Neural cell (in vitro differentiated cells): Measurements from ENCODE around the gene NT5DC3. TPM values are rescaled to one million over a fixed set of nuclear protein-coding genes. Genes with fewer than 3 reads are reported as not detected.

ENCODE experiments used
- H2AFZ ChIP-seq: fragments of 200-600, 300-800 bp; sonication (generic), shearing (Covaris generic); 2 replicates; pipeline ENCODE4 v1.6.0; 2014; ENCODE audit warnings: low read depth, mild to moderate bottlenecking, antibody characterized with exemption, low read length, moderate library complexity
- H3F3A ChIP-seq: fragments of 200-600 bp; shearing (Covaris generic); 2 replicates; pipeline ENCODE4 v1.6.1; 2016; ENCODE audit warnings: mild to moderate bottlenecking, moderate library complexity, mixed read lengths, antibody characterized with exemption, low read length; ENCODE audit not compliant: insufficient read depth, poor library complexity, severe bottlenecking
- H3K27ac ChIP-seq: fragments of 200-600, 300-800 bp; sonication (generic), shearing (Covaris generic); 2 replicates; pipeline ENCODE4 v1.5.1; 2014; ENCODE audit warnings: mild to moderate bottlenecking, low read length, moderate library complexity
- H3K27me3 ChIP-seq: fragments of 300-800, 200-600 bp; sonication (generic), shearing (Covaris generic); 2 replicates; pipeline ENCODE4 v1.6.0; 2014; ENCODE audit warnings: mild to moderate bottlenecking, low read depth, low read length, moderate library complexity; ENCODE audit not compliant: insufficient read depth
- H3K36me3 ChIP-seq: fragments of 300-800, 200-600 bp; sonication (generic), shearing (Covaris generic); 2 replicates; pipeline ENCODE4 v1.5.1; 2014; ENCODE audit warnings: mild to moderate bottlenecking, antibody characterized with exemption, low read length, moderate library complexity; ENCODE audit not compliant: insufficient read depth
- H3K4me2 ChIP-seq: fragments of 300-800, 200-600 bp; sonication (generic), shearing (Covaris generic); 2 replicates; pipeline ENCODE4 v1.6.0; 2014; ENCODE audit warnings: mild to moderate bottlenecking, low read length
- H3K4me3 ChIP-seq: fragments of 300-800, 200-600 bp; sonication (generic), shearing (Covaris generic); 2 replicates; pipeline ENCODE4 v1.5.1; 2014; ENCODE audit warnings: mild to moderate bottlenecking, low read length, moderate library complexity
- H3K79me2 ChIP-seq: fragments of 200-600 bp; shearing (Covaris generic); replicated peaks from 2 replicates; pipeline ENCODE4 v1.6.0; 2014; ENCODE audit warnings: mild to moderate bottlenecking, low read length, moderate library complexity; ENCODE audit not compliant: insufficient read depth
- H3K9ac ChIP-seq: fragments of 300-800, 200-600 bp; sonication (generic), shearing (Covaris generic); 2 replicates; pipeline ENCODE4 v1.6.1; 2016; ENCODE audit warnings: mild to moderate bottlenecking, low read length, mixed read lengths
- H3K9me2 ChIP-seq: fragments of 200-600 bp; shearing (Covaris generic); 2 replicates; pipeline ENCODE4 v1.6.1; 2016; ENCODE audit warnings: mild to moderate bottlenecking, low read length, mixed read lengths; ENCODE audit not compliant: insufficient read depth
- H3K9me3 ChIP-seq: fragments of 200-600, 300-800 bp; sonication (generic), shearing (Covaris generic); 2 replicates; pipeline ENCODE4 v1.6.1; 2016; ENCODE audit warnings: mild to moderate bottlenecking, mixed run types, low read length, moderate library complexity, mixed read lengths
- H4K20me1 ChIP-seq: fragments of 200-600 bp; shearing (Covaris generic); 2 replicates; pipeline ENCODE4 v1.6.1; 2016; ENCODE audit warnings: mild to moderate bottlenecking, mixed run types; ENCODE audit not compliant: insufficient read depth
- EP300 ChIP-seq: fragments of 450-650 bp; conservative IDR thresholded peaks from 2 replicates; pipeline ENCODE4 v1.6.1; 2014; ENCODE audit warnings: antibody characterized with exemption, mild to moderate bottlenecking, moderate library complexity; ENCODE audit not compliant: poor library complexity, severe bottlenecking
- EZH2 ChIP-seq: fragments of 200-600, 300-800 bp; shearing (Covaris generic), sonication (generic); IDR thresholded peaks from 2 replicates; pipeline ENCODE4 v1.6.1; 2014; ENCODE audit warnings: antibody characterized with exemption, low read length, borderline replicate concordance, mild to moderate bottlenecking; ENCODE audit not compliant: insufficient read depth, poor library complexity, severe bottlenecking
- MXI1 ChIP-seq: fragments of 450-650 bp; conservative IDR thresholded peaks from 2 replicates; pipeline ENCODE4 v1.6.1; 2014; ENCODE audit warnings: antibody characterized with exemption, mild to moderate bottlenecking; ENCODE audit not compliant: poor library complexity, severe bottlenecking
- POLR2AphosphoS5 ChIP-seq: IDR thresholded peaks from 2 replicates; pipeline ENCODE4 v1.6.1; 2012
- RAD21 ChIP-seq: fragments of 450-650 bp; conservative IDR thresholded peaks from 2 replicates; pipeline ENCODE4 v1.6.1; 2014; ENCODE audit warnings: antibody characterized with exemption, mild to moderate bottlenecking, moderate library complexity
- SMC3 ChIP-seq: fragments of 450-650 bp; conservative IDR thresholded peaks from 2 replicates; pipeline ENCODE4 v1.6.1; 2014; ENCODE audit warnings: antibody characterized with exemption, mild to moderate bottlenecking, moderate library complexity; ENCODE audit not compliant: poor library complexity
- TAF1 ChIP-seq: IDR thresholded peaks from 2 replicates; pipeline ENCODE4 v1.6.1; 2012; ENCODE audit warnings: low read depth
- polyA plus RNA-seq: library from polyadenylated mRNA; depleted of rRNA; stranded (reverse); fragments of >200 nt; gene quantifications from 2 replicates; pipeline ENCODE4 v1.2.3, GENCODE V29; 2014
- TF ChIP-seq, protein P1 (sequence below): IDR thresholded peaks from 2 replicates; pipeline ENCODE4 v1.6.1; 2012; ENCODE audit warnings: borderline replicate concordance
- TF ChIP-seq, protein P2 (sequence below): fragments of 450-650 bp; IDR thresholded peaks from 2 replicates; pipeline ENCODE4 v1.5.1; 2014; ENCODE audit warnings: antibody characterized with exemption, mild to moderate bottlenecking, moderate library complexity; ENCODE audit not compliant: poor library complexity, severe bottlenecking

The NT5DC3 gene
- polyA plus RNA-seq, 1 donor from 2014 or later: 4.0 TPM

DNA sequence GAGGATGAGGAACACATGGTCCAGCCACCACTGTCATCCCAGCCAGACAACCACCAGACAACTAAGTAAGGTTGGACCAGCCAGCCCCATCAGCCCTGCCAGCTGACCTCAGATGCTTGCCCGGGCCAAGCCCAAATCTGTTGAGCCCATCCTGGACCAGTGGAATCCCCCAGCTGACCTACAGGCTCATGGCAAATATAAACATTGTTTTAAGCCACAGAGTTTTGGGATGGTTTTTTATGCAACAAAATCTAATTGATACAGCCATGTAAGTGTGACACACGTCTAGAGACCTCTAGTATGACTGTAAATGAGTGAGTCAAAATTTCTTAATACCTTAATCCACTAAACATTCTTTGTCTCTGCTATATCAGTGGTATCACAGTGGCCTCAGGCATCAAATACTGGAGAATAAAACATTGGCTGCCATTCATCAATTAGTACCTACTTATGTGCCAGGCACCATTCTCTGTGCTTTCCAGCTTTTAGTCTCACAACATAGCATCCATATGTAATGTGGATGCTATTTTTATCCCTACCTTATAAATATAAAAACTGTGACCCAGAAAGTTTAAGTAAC lies 24.2 kb upstream of the NT5DC3 start:
- TF ChIP-seq SMC3: no peak
- no peak for TF ChIP-seq EZH2
- TF ChIP-seq, protein P1, sequence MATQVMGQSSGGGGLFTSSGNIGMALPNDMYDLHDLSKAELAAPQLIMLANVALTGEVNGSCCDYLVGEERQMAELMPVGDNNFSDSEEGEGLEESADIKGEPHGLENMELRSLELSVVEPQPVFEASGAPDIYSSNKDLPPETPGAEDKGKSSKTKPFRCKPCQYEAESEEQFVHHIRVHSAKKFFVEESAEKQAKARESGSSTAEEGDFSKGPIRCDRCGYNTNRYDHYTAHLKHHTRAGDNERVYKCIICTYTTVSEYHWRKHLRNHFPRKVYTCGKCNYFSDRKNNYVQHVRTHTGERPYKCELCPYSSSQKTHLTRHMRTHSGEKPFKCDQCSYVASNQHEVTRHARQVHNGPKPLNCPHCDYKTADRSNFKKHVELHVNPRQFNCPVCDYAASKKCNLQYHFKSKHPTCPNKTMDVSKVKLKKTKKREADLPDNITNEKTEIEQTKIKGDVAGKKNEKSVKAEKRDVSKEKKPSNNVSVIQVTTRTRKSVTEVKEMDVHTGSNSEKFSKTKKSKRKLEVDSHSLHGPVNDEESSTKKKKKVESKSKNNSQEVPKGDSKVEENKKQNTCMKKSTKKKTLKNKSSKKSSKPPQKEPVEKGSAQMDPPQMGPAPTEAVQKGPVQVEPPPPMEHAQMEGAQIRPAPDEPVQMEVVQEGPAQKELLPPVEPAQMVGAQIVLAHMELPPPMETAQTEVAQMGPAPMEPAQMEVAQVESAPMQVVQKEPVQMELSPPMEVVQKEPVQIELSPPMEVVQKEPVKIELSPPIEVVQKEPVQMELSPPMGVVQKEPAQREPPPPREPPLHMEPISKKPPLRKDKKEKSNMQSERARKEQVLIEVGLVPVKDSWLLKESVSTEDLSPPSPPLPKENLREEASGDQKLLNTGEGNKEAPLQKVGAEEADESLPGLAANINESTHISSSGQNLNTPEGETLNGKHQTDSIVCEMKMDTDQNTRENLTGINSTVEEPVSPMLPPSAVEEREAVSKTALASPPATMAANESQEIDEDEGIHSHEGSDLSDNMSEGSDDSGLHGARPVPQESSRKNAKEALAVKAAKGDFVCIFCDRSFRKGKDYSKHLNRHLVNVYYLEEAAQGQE: no peak
- no peak for TF ChIP-seq EP300
- no peak for TF ChIP-seq TAF1
- TF ChIP-seq POLR2AphosphoS5: no peak
- TF ChIP-seq, protein P2, sequence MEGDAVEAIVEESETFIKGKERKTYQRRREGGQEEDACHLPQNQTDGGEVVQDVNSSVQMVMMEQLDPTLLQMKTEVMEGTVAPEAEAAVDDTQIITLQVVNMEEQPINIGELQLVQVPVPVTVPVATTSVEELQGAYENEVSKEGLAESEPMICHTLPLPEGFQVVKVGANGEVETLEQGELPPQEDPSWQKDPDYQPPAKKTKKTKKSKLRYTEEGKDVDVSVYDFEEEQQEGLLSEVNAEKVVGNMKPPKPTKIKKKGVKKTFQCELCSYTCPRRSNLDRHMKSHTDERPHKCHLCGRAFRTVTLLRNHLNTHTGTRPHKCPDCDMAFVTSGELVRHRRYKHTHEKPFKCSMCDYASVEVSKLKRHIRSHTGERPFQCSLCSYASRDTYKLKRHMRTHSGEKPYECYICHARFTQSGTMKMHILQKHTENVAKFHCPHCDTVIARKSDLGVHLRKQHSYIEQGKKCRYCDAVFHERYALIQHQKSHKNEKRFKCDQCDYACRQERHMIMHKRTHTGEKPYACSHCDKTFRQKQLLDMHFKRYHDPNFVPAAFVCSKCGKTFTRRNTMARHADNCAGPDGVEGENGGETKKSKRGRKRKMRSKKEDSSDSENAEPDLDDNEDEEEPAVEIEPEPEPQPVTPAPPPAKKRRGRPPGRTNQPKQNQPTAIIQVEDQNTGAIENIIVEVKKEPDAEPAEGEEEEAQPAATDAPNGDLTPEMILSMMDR: no peak
- TF ChIP-seq MXI1: no peak
- no peak for TF ChIP-seq RAD21
- no peaks in the 10 kb centered on the region for H4K20me1 ChIP-seq
- H3K4me2 ChIP-seq: no peak overlapping the region
- H3K36me3 ChIP-seq: no peaks in the 10 kb centered on the region
- H3K4me3 ChIP-seq: no peak overlapping the region
- H3K27me3 ChIP-seq: no peaks in the 10 kb centered on the region
- no peaks in the 10 kb centered on the region for H3K79me2 ChIP-seq
- no peaks in the 10 kb centered on the region for H3K9me3 ChIP-seq
- H2AFZ ChIP-seq: no peak overlapping the region
- H3K9me2 ChIP-seq: no peaks in the 10 kb centered on the region
- no peak overlapping the region for H3K9ac ChIP-seq
- H3F3A ChIP-seq: no peaks in the 10 kb centered on the region
- H3K27ac ChIP-seq: no peak overlapping the region

DNA sequence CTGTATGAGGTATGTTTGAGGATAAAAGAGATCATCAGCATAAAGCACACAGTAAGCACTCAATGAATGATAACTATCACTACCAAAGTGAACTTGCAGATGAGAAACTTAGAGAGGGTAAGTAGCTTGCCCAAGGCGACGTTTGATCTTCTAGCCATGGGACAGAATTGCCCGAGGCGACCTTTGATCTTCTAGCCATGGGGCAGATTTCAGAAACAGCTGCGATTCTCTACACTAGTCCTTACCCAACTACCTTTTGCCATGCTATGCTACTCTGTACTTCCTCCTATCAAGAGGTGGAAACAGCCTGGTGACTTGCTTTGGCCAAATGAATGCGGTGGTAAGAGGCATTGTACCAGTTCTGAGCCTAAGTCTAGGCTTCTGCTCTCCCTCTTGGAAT lies 23.7 kb upstream of the NT5DC3 start:
- Histone ChIP-seq H3K4me2 (no peak overlapping the region), H3K4me3 (no peak overlapping the region), H3K9ac (no peak overlapping the region), H2AFZ (no peak overlapping the region), H4K20me1 (no peaks in the 10 kb centered on the region), H3K9me3 (no peaks in the 10 kb centered on the region), H3F3A (no peaks in the 10 kb centered on the region), H3K36me3 (no peaks in the 10 kb centered on the region), H3K79me2 (no peaks in the 10 kb centered on the region), H3K27ac (no peak overlapping the region), H3K27me3 (no peaks in the 10 kb centered on the region), H3K9me2 (no peaks in the 10 kb centered on the region)
- TF ChIP-seq EZH2: no peak
- TF ChIP-seq SMC3: no peak
- no peak for TF ChIP-seq EP300
- TF ChIP-seq, protein P2: no peak
